ENCODE data around the gene KXD1.
"Not testable (repeated sequence)": the region's sequence is repeated elsewhere in the genome, so short reads cannot be mapped to it uniquely, and the experiment has no call there.

Gene KXD1

DNA sequence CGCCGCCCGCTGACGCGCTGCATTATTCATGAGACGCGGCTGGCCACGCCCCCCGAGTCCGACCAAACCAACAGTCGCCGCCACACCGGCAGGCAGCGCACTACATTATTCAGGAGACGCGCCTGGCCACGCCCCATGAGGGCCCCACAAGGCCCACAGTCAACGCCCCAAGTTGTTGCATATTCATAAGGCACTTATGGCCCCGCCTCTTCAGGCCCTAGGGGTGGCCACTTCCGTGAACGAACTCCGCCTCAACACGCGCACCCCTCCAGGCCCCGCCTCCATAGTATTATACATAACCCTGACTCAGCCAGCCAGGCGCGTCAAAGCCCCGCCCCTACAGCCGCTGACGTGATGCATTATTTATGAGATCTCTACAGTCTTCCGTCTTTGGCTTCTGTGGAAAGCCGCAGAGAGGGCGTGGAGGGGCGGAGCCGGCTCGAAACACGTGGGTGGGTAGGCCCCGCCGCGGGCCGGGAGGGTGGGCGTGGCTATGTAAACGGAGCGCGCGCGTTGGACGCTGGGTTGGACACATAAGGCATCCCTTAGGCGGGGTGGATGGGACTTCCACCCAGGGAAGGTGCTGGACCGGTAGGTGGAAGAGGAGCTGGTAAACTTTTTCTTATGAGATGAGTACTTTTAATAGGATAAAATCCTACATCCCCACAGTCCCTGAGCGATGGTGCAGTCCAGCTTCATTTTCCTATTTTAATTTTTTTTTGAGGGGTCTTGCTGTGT lies 35.4 kb upstream of the KXD1 start:
- no peaks in the 10 kb centered on the region for H3K36me3 ChIP-seq (ENCODE audit: control insufficient read depth, insufficient read depth, low read length)
- H3K4me1 ChIP-seq (ENCODE audit: control insufficient read depth, insufficient read depth, low read length): peaks cover 3% of the 10 kb centered on the region
- H3K9ac ChIP-seq (ENCODE audit: low read length): no peak overlapping the region
- peak overlapping the region; percentile 36 for H3K4me3 ChIP-seq (ENCODE audit: low read length)
- peak overlapping the region; percentile 98 for H3K27ac ChIP-seq (ENCODE audit: low read depth, low read length)
- H3K27me3 ChIP-seq (ENCODE audit: control insufficient read depth, insufficient read depth, low read length): no peaks in the 10 kb centered on the region

DNA sequence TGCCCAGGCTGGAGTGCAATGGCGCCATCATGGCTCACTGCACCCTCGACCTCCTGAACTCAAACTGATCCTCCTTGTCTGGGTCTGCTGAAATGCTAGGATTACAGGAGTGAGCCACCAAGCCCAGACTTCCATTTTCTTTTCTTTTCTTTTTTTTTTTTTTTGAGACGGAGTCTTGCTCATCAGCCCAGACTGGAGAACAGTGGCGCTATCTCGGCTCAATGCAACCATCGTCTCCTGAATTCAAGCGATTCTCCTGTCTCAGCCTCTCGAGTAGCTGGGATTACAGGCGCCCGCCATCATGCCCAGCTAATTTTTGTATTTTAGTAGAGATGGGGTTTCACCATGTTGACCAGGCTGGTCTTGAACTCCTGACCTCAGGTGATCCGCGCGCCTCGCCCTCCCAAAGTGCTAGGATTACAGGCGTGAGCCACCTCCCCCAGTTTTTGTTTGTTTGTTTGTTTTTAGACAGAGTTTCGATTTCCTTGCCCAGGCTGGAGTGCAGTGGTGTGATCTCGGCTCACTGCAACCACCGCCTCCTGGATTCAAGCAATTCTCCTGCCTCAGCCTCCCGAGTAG lies 34.7 kb upstream of the KXD1 start:
- not testable (repeated sequence) for H3K9ac ChIP-seq (ENCODE audit: low read length); H3K4me1 ChIP-seq (ENCODE audit: control insufficient read depth, insufficient read depth, low read length); H3K27me3 ChIP-seq (ENCODE audit: control insufficient read depth, insufficient read depth, low read length); H3K27ac ChIP-seq (ENCODE audit: low read depth, low read length); H3K36me3 ChIP-seq (ENCODE audit: control insufficient read depth, insufficient read depth, low read length)
- H3K4me3 ChIP-seq (ENCODE audit: low read length): peak overlapping the region; percentile 36

DNA sequence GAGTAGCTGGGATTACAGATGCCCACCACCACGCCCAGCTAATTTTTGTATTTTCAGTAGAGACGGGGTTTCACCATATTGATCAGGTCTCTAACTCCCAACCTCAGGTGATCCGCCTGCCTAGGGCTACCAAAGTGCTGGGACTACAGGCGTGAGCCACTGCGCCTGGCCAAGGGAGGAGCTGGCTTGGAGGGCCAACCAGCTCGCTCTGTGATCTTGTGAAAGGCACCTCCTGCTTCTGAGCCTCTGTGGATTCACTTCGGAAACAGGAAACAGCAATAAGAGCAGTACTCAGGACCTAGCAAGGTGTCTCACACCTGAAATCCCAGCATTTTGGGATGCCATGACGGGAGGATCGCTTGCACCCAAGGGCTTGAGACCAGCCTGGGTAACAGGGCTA lies 33.8 kb upstream of the KXD1 start:
- Histone ChIP-seq H3K27me3 (ENCODE audit: control insufficient read depth, insufficient read depth, low read length) (no peaks in the 10 kb centered on the region), H3K9ac (ENCODE audit: low read length) (no peak overlapping the region), H3K4me3 (ENCODE audit: low read length) (no peak overlapping the region), H3K4me1 (ENCODE audit: control insufficient read depth, insufficient read depth, low read length) (peaks cover 3% of the 10 kb centered on the region), H3K27ac (ENCODE audit: low read depth, low read length) (no peak overlapping the region), H3K36me3 (ENCODE audit: control insufficient read depth, insufficient read depth, low read length) (no peaks in the 10 kb centered on the region)

DNA sequence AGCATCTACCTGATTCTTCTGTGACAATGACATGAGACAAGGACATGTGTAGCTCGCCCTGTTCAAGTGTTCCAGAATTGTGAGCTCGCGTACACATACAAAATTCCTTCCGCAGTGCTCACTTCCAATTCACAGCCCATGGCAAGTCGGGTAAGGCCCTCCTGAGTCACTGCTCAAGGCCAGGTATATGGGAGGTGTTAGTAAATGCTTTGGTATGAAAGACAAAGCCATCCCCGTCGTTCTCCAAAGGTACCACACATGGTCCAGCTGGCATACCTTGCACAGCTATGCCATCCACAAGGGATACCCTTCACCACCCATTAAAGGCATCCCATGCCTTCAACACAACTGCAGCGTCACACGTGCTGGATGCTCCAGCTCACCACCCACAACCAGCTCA lies 31.4 kb upstream of the KXD1 start:
- Histone ChIP-seq H3K9ac (ENCODE audit: low read length) (no peak overlapping the region), H3K36me3 (ENCODE audit: control insufficient read depth, insufficient read depth, low read length) (peaks cover 2% of the 10 kb centered on the region), H3K4me3 (ENCODE audit: low read length) (no peak overlapping the region), H3K27me3 (ENCODE audit: control insufficient read depth, insufficient read depth, low read length) (no peaks in the 10 kb centered on the region), H3K27ac (ENCODE audit: low read depth, low read length) (no peak overlapping the region), H3K4me1 (ENCODE audit: control insufficient read depth, insufficient read depth, low read length) (no peaks in the 10 kb centered on the region)

- Histone ChIP-seq H3K4me1 (ENCODE audit: control insufficient read depth, insufficient read depth, low read length) (no peaks in the 10 kb centered on the region), H3K27me3 (ENCODE audit: control insufficient read depth, insufficient read depth, low read length) (no peaks in the 10 kb centered on the region), H3K9ac (ENCODE audit: low read length) (no peak overlapping the region), H3K36me3 (ENCODE audit: control insufficient read depth, insufficient read depth, low read length) (peaks cover 19% of the 10 kb centered on the region), H3K27ac (ENCODE audit: low read depth, low read length) (no peak overlapping the region), H3K4me3 (ENCODE audit: low read length) (no peak overlapping the region)
Observed at GRCh38 chr19:18529782-18530181, 27.9 kb upstream of the KXD1 start.

DNA sequence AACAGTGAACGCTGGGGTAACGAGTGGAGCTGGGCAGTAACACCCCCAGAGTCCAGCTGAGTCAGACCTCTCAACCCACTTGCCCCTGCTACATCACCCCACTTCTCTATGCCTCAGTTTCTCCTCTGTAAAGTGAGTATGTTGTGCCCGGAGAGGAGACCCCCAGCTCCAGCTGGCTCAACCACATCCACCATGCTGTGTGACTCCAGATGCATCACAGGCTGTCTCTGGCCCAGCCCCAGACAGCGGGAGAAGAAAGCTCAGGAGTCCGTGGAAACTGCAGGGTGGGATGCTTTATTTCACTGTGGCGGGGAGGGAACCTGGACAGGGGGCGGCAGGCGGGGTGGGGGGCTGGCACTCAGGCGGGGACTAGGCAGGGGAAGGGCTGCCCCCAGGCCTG lies 26.2 kb upstream of the KXD1 start:
- Histone ChIP-seq H3K9ac (ENCODE audit: low read length) (no peak overlapping the region), H3K27ac (ENCODE audit: low read depth, low read length) (no peak overlapping the region), H3K4me1 (ENCODE audit: control insufficient read depth, insufficient read depth, low read length) (no peaks in the 10 kb centered on the region), H3K4me3 (ENCODE audit: low read length) (no peak overlapping the region), H3K27me3 (ENCODE audit: control insufficient read depth, insufficient read depth, low read length) (no peaks in the 10 kb centered on the region), H3K36me3 (ENCODE audit: control insufficient read depth, insufficient read depth, low read length) (peaks cover 26% of the 10 kb centered on the region)

DNA sequence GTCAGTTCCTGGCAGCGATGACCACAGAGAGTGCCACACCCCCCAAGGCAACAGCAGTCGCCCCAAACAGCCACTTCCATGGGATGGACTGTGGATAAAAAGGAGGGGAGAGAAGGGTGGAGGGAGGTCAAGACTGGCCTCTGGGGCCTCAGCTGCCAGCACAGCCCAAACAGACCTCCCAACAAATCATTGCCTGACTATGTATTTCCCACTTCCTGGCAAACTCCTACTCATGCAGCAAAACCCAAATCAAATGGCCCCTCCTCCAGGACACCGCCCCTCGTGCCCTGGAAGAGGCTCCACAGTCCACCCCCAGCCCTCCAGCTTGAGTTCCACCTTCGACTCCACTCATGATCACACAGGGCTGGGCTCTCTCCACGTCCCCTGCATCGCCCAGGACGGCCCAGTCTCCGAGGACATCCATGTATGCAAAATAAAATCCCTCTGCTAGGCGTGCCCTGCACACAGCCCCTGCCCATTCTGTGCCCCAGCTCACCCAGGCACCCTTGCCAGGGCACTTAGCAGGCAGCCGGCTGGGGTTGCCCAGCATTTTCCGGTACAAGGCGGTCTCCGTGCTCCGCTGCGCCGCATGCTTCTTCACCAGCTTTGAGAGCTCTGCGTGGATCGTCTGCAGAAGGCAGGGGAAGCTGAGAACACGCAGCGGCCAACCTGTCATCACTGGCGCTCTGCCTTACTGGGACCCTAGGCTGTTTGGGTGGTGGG lies 25.3 kb upstream of the KXD1 start:
- no peaks in the 10 kb centered on the region for H3K27me3 ChIP-seq (ENCODE audit: control insufficient read depth, insufficient read depth, low read length)
- H3K27ac ChIP-seq (ENCODE audit: low read depth, low read length): no peak overlapping the region
- no peaks in the 10 kb centered on the region for H3K4me1 ChIP-seq (ENCODE audit: control insufficient read depth, insufficient read depth, low read length)
- H3K4me3 ChIP-seq (ENCODE audit: low read length): no peak overlapping the region
- no peak overlapping the region for H3K9ac ChIP-seq (ENCODE audit: low read length)
- peaks cover 34% of the 10 kb centered on the region for H3K36me3 ChIP-seq (ENCODE audit: control insufficient read depth, insufficient read depth, low read length)

DNA sequence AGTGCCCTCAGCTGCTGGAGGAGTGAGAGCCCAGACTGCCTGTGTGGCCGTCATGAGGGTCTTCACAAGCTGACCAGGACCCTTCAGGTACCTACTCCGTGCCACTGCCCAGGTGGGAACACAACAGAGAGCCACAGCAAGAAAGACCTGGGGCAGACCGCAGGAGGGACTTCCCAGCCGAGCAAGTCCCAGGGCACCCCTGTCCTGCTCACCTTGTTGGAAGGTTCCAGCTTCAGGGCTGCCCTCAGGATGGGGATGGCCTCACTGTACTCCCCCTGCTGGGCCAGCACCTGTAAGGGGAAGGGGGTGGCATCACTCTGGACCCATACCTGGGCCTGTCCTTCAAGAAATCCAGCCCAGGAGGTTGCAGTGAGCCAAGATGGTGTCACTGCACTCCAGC lies 24.6 kb upstream of the KXD1 start:
- no peaks in the 10 kb centered on the region for H3K27me3 ChIP-seq (ENCODE audit: control insufficient read depth, insufficient read depth, low read length)
- peaks cover 35% of the 10 kb centered on the region for H3K36me3 ChIP-seq (ENCODE audit: control insufficient read depth, insufficient read depth, low read length)
- H3K4me3 ChIP-seq (ENCODE audit: low read length): no peak overlapping the region
- no peak overlapping the region for H3K9ac ChIP-seq (ENCODE audit: low read length)
- no peak overlapping the region for H3K27ac ChIP-seq (ENCODE audit: low read depth, low read length)
- no peaks in the 10 kb centered on the region for H3K4me1 ChIP-seq (ENCODE audit: control insufficient read depth, insufficient read depth, low read length)

GRCh38 chr19:18536475-18536874 lies 21.2 kb upstream of the KXD1 start:
- Histone ChIP-seq H3K36me3 (ENCODE audit: control insufficient read depth, insufficient read depth, low read length) (peaks cover 34% of the 10 kb centered on the region), H3K4me3 (ENCODE audit: low read length) (no peak overlapping the region), H3K9ac (ENCODE audit: low read length) (no peak overlapping the region), H3K27ac (ENCODE audit: low read depth, low read length) (no peak overlapping the region), H3K27me3 (ENCODE audit: control insufficient read depth, insufficient read depth, low read length) (no peaks in the 10 kb centered on the region), H3K4me1 (ENCODE audit: control insufficient read depth, insufficient read depth, low read length) (no peaks in the 10 kb centered on the region)

- Histone ChIP-seq H3K36me3 (ENCODE audit: control insufficient read depth, insufficient read depth, low read length) (peaks cover 27% of the 10 kb centered on the region), H3K4me1 (ENCODE audit: control insufficient read depth, insufficient read depth, low read length) (peaks cover 2% of the 10 kb centered on the region), H3K27ac (ENCODE audit: low read depth, low read length) (no peak overlapping the region), H3K9ac (ENCODE audit: low read length) (no peak overlapping the region), H3K27me3 (ENCODE audit: control insufficient read depth, insufficient read depth, low read length) (no peaks in the 10 kb centered on the region), H3K4me3 (ENCODE audit: low read length) (no peak overlapping the region)
Observed at GRCh38 chr19:18537431-18537830, 20.2 kb upstream of the KXD1 start.

- H3K27me3 ChIP-seq (ENCODE audit: control insufficient read depth, insufficient read depth, low read length): no peaks in the 10 kb centered on the region
- no peak overlapping the region for H3K27ac ChIP-seq (ENCODE audit: low read depth, low read length)
- peaks cover 2% of the 10 kb centered on the region for H3K4me1 ChIP-seq (ENCODE audit: control insufficient read depth, insufficient read depth, low read length)
- no peak overlapping the region for H3K9ac ChIP-seq (ENCODE audit: low read length)
- peaks cover 20% of the 10 kb centered on the region for H3K36me3 ChIP-seq (ENCODE audit: control insufficient read depth, insufficient read depth, low read length)
- H3K4me3 ChIP-seq (ENCODE audit: low read length): no peak overlapping the region
Observed at GRCh38 chr19:18538115-18538514, 19.6 kb upstream of the KXD1 start.

GRCh38 chr19:18539372-18539771 lies 18.3 kb upstream of the KXD1 start:
- no peak overlapping the region for H3K9ac ChIP-seq (ENCODE audit: low read length)
- H3K4me3 ChIP-seq (ENCODE audit: low read length): no peak overlapping the region
- peaks cover 18% of the 10 kb centered on the region for H3K36me3 ChIP-seq (ENCODE audit: control insufficient read depth, insufficient read depth, low read length)
- peaks cover 2% of the 10 kb centered on the region for H3K4me1 ChIP-seq (ENCODE audit: control insufficient read depth, insufficient read depth, low read length)
- H3K27ac ChIP-seq (ENCODE audit: low read depth, low read length): no peak overlapping the region
- no peaks in the 10 kb centered on the region for H3K27me3 ChIP-seq (ENCODE audit: control insufficient read depth, insufficient read depth, low read length)

DNA sequence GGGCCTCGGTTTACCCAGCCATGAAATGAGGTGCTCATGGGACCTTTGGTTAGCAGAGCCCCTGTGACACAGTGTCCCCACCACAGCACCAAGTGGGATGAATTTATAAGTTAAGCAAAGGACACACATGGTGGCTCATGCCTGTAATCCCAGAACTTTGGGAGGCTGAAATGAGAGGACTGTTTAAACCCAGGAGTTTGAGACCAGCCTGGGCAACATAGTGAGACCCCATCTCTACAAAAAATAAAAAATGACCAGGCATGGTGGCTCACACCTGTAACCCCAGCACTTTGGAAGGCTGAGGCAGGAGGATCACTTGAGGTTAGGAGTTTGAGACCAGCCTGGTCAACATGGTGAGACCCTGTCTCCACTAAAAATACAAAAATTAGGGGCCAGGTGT lies 17.5 kb upstream of the KXD1 start:
- not testable (repeated sequence) for H3K9ac ChIP-seq (ENCODE audit: low read length); H3K27ac ChIP-seq (ENCODE audit: low read depth, low read length); H3K4me1 ChIP-seq (ENCODE audit: control insufficient read depth, insufficient read depth, low read length); H3K4me3 ChIP-seq (ENCODE audit: low read length); H3K27me3 ChIP-seq (ENCODE audit: control insufficient read depth, insufficient read depth, low read length)
- peaks cover 18% of the 10 kb centered on the region for H3K36me3 ChIP-seq (ENCODE audit: control insufficient read depth, insufficient read depth, low read length)
